ENCODE data around the gene PRSS35.

GRCh38 chr6:83517500-83517899, 5.2 kb downstream of the PRSS35 start:
- TF ChIP-seq CTCF (IDR thresholded peaks at IDR 0.05) (no peak), POLR2A (IDR thresholded peaks at IDR 0.05) (no peak), POLR2AphosphoS5 (IDR thresholded peaks at IDR 0.05) (no peak), EP300 (IDR thresholded peaks at IDR 0.05) (no peak)
